Right lobe of liver (tissue), 6 donors: Measurements from ENCODE around the gene KMT2A. TPM values are rescaled to one million over a fixed set of nuclear protein-coding genes. Genes with fewer than 3 reads are reported as not detected.

Experiments used
- ATAC-seq, 4 donors: fragments of 200-7000 bp; cut with Tn5 transposase; one replicate each; pipeline ENCODE4 v1.9.1; 2020; ENCODE audit warnings: mild to moderate bottlenecking in 4 of 4, moderate library complexity in 4 of 4
- DNase-seq, 3 donors: peaks; one replicate each; pipeline ENCODE4 v3.0.0-alpha.2; 2020
- H3K27ac ChIP-seq, 3 donors: fragments of 200-600 bp; one replicate each; pipeline ENCODE4 v1.8.0; 2022
- H3K27me3 ChIP-seq, 2 donors: fragments of 200-600 bp; one replicate each; pipeline ENCODE4 v1.8.0; 2022
- H3K36me3 ChIP-seq, 4 donors: fragments of 200-600 bp; sonication (generic) in 1 of 4; one replicate each; pipeline versions ENCODE4 v1.5.1 to v1.8.0; 2017 to 2022; ENCODE audit warnings: control low read depth in 1 of 4
- H3K4me1 ChIP-seq, 4 donors: fragments of 200-600 bp; sonication (generic) in 1 of 4; one replicate each; pipeline versions ENCODE4 v1.5.1 to v1.8.0; 2017 to 2022; ENCODE audit warnings: control low read depth in 1 of 4
- H3K4me3 ChIP-seq, 3 donors: fragments of 200-600 bp; one replicate each; pipeline ENCODE4 v1.8.0; 2022
- H3K9me3 ChIP-seq, 4 donors: fragments of 200-600 bp; sonication (generic) in 1 of 4; one replicate each; pipeline versions ENCODE4 v1.5.1 to v1.8.0; 2017 to 2022; ENCODE audit warnings: control low read depth in 1 of 4
- POLR2A ChIP-seq: fragments of 450-650 bp; IDR thresholded peaks from one replicate; pipeline ENCODE4 v1.6.1; 2017; ENCODE audit warnings: antibody characterized with exemption, mild to moderate bottlenecking
- WGBS: methylation state at CpG from one replicate; pipeline ENCODE4 v1.1.6; 2018; ENCODE audit warnings: low coverage, low lambda C conversion rate; ENCODE audit not compliant: insufficient coverage; ENCODE audit errors: missing lambda C conversion rate; 5-methylcytosine and 5-hydroxymethylcytosine counted together
- intact Hi-C, 2 donors: fragments of 100-400 bp; cut with DNase I; formaldehyde crosslinking; loops; one replicate each; pipeline versions ENCODE4 v1.11.2 to v1.14.1; 2022
- total RNA-seq, 6 experiments: library from RNA; depleted of rRNA in 2 of 6; stranded (reverse); fragments of >200 nt in 2 of 6; fragmentation: NEBNext Ultra II Directional in 3 of 6; extraction: Animal tissue kit (Norgen Biotek cat#: 25700) in 3 of 6; gene quantifications; one replicate each; pipeline versions ENCODE4 v1.1.0 to v1.2.4, GENCODE V29; 2016 to 2023
- TF ChIP-seq, protein P1 (sequence below), 4 donors: fragments of 200-600 bp in 3 of 4; fragments of 450-650 bp in 1 of 4; IDR thresholded peaks; one replicate each; pipeline versions ENCODE4 v1.5.1 to v1.8.0; 2016 to 2022; ENCODE audit warnings: antibody characterized with exemption in 4 of 4, mild to moderate bottlenecking in 2 of 4
- donor health status: DM: no; HTN: yes; CAD: no.
- donor health status: DM: no; HTN: no; CAD: no.
- donor health status: DM: no; HTN: no; CAD: no.
- donor health status: DM: no; HTN: yes; CAD: no.
- donor health status: DM: no; HTN: yes; CAD: no.

Gene KMT2A
- total RNA-seq, 6 experiments from 2014 or later, result 15.5 to 24.9 (median 19.5) TPM

DNA sequence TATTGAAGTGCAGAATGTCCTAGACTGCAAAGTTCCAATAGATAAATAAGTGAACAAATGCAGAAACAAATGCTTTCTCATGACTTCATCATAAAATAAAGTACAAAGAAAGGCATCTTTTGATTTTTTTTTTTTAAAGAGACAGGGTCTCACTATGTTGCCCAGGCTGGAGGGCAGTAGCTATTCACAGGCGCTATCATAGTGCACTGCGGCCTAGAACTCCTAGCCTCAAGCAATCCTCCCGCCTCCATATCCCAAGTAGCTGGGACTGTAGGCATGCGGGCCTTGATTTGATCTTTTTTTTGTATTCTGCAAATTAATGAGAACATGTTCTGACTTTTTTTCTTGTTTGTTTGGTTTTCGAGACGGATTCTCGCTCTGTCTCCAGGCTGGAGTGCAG, 138.3 kb downstream of the KMT2A start:
- H3K4me1 ChIP-seq, result peaks cover 0 to 47% (median 17%) of the 10 kb centered on the region in 4 donors
- H3K27ac ChIP-seq, result no peak overlapping the region
- no peaks in the 10 kb centered on the region for H3K36me3 ChIP-seq
- ATAC-seq (no peak), DNase-seq (no peak)
- H3K9me3 ChIP-seq, result no peaks in the 10 kb centered on the region
- H3K27me3 ChIP-seq, result no peaks in the 10 kb centered on the region
- WGBS, result 81% methylated on average over 7 of the region's 7 CpGs
- intact Hi-C loops, result no loop called here
- TF ChIP-seq POLR2A, result no peak
- TF ChIP-seq, protein P1, sequence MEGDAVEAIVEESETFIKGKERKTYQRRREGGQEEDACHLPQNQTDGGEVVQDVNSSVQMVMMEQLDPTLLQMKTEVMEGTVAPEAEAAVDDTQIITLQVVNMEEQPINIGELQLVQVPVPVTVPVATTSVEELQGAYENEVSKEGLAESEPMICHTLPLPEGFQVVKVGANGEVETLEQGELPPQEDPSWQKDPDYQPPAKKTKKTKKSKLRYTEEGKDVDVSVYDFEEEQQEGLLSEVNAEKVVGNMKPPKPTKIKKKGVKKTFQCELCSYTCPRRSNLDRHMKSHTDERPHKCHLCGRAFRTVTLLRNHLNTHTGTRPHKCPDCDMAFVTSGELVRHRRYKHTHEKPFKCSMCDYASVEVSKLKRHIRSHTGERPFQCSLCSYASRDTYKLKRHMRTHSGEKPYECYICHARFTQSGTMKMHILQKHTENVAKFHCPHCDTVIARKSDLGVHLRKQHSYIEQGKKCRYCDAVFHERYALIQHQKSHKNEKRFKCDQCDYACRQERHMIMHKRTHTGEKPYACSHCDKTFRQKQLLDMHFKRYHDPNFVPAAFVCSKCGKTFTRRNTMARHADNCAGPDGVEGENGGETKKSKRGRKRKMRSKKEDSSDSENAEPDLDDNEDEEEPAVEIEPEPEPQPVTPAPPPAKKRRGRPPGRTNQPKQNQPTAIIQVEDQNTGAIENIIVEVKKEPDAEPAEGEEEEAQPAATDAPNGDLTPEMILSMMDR (IDR thresholded peaks at IDR 0.05), result no peak
- no peak overlapping the region for H3K4me3 ChIP-seq

Other genes with a start within 250 kb of the KMT2A start
- 1 to 10 TPM; 1.5 to 9.1 (median 3.2) TPM for gene JAML, start 211.5 kb upstream of the KMT2A start, total RNA-seq
- gene MPZL3, start 184.1 kb upstream of the KMT2A start, total RNA-seq, result 1 to 10 TPM; 2.7 to 9.3 (median 6.8) TPM
- 10 to 100 TPM; 13.0 to 32.4 (median 21.2) TPM for gene MPZL2, start 172.2 kb upstream of the KMT2A start, total RNA-seq
- 1 to 10 TPM in 2 of 6 experiments, under 1 TPM in 4; 0.55 to 1.5 (median 0.90) TPM for gene CD3E, start 131.8 kb upstream of the KMT2A start, total RNA-seq
- gene CD3D, start 93.8 kb upstream of the KMT2A start, total RNA-seq, result under 1 TPM in 4 of 6 experiments, not detected in 2; 0.64 to 0.98 (median 0.89) TPM
- 1 to 10 TPM in 1 of 6 experiments, under 1 TPM in 5; 0.27 to 1.7 (median 0.36) TPM for gene CD3G, start 92.1 kb upstream of the KMT2A start, total RNA-seq
- gene UBE4A, start 76.9 kb upstream of the KMT2A start, total RNA-seq, result 10 to 100 TPM; 25.5 to 36.9 (median 28.5) TPM
- 100 to 1,000 TPM in 1 of 6 experiments, 10 to 100 TPM in 5; 32.6 to 127 (median 89.5) TPM for gene ATP5MG, start 34.9 kb upstream of the KMT2A start, total RNA-seq
- 10 to 100 TPM; 21.5 to 88.3 (median 50.6) TPM for gene TTC36, start 91.0 kb downstream of the KMT2A start, total RNA-seq
- 10 to 100 TPM in 5 of 6 experiments, 1 to 10 TPM in 1; 9.2 to 31.0 (median 23.5) TPM for gene TMEM25, start 94.7 kb downstream of the KMT2A start, total RNA-seq
- gene IFT46, start 129.4 kb downstream of the KMT2A start, total RNA-seq, result 1 to 10 TPM; 4.0 to 6.4 (median 5.2) TPM
- 10 to 100 TPM; 58.3 to 91.7 (median 75.8) TPM for gene ARCN1, start 135.9 kb downstream of the KMT2A start, total RNA-seq
- gene PHLDB1, start 171.1 kb downstream of the KMT2A start, total RNA-seq, result 10 to 100 TPM in 1 of 6 experiments, 1 to 10 TPM in 5; 5.4 to 11.7 (median 6.3) TPM
- 1 to 10 TPM in 4 of 6 experiments, not detected in 2; 2.1 to 5.1 (median 2.9) TPM for gene TREH, start 243.2 kb downstream of the KMT2A start, total RNA-seq